IMR-90 (cell line): ENCODE measurements around the gene MYH3. TPM values are rescaled to one million over a fixed set of nuclear protein-coding genes. Genes with fewer than 3 reads are reported as not detected.

Source experiments
- ATAC-seq: fragments of 200-7000 bp; cut with Tn5 transposase; 2 replicates; pipeline ENCODE4 v1.9.1; 2020; ENCODE audit warnings: low read depth, mild to moderate bottlenecking, moderate library complexity
- BruUV-seq: library from RNA; stranded (reverse); fragments of 400-500 nt; replicated peaks from 2 replicates; lab custom pipeline; 2021; lab: Mats Ljungman, UMichigan
- CTCF ChIA-PET: fragments of 300-600 bp; formaldehyde crosslinking; extraction: SDS; loops from one replicate; lab custom pipeline; 2021; ENCODE audit warnings: antibody characterized with exemption; lab: Yijun Ruan, JAX
- POLR2A ChIA-PET: fragments of 300-600 bp; sonication (Branson Sonifier 250); formaldehyde crosslinking; loops from one replicate; lab custom pipeline; 2022; ENCODE audit warnings: antibody characterized with exemption; ENCODE audit not compliant: unreplicated experiment; lab: Charles Lee
- DNase-seq: peaks from one replicate; pipeline ENCODE4 v3.0.0; 2013
- H2AFZ ChIP-seq: replicated peaks from 2 replicates; pipeline ENCODE3; 2013; ENCODE audit warnings: low read length, mild to moderate bottlenecking; ENCODE audit not compliant: poor library complexity
- H2AK5ac ChIP-seq: 2 replicates; pipeline ENCODE4 v1.6.1; 2013; ENCODE audit warnings: low read depth, low read length, inconsistent platforms
- H2AK9ac ChIP-seq: replicated peaks from 2 replicates; pipeline ENCODE3; 2013; ENCODE audit warnings: mild to moderate bottlenecking, low read depth, low read length, moderate library complexity; ENCODE audit not compliant: poor library complexity
- H2BK120ac ChIP-seq: 2 replicates; pipeline ENCODE4 v1.6.1; 2013; ENCODE audit warnings: low read depth, low read length, inconsistent platforms
- H2BK15ac ChIP-seq: 3 replicates; pipeline ENCODE4 v1.6.1; 2013; ENCODE audit warnings: low read depth, low read length, inconsistent platforms
- H2BK20ac ChIP-seq: 2 replicates; pipeline ENCODE4 v1.6.1; 2013; ENCODE audit warnings: low read depth, mild to moderate bottlenecking, inconsistent platforms, low read length, moderate library complexity
- H2BK5ac ChIP-seq: 2 replicates; pipeline ENCODE4 v1.6.1; 2013; ENCODE audit warnings: mild to moderate bottlenecking, low read depth, low read length, inconsistent platforms; ENCODE audit not compliant: poor library complexity, severe bottlenecking
- H3K14ac ChIP-seq: replicated peaks from 2 replicates; pipeline ENCODE4 v1.6.1; 2013; ENCODE audit warnings: low read depth, low read length, inconsistent platforms
- H3K18ac ChIP-seq: 2 replicates; pipeline ENCODE4 v1.6.1; 2013; ENCODE audit warnings: low read depth, low read length, control low read depth
- H3K23ac ChIP-seq: 2 replicates; pipeline ENCODE4 v1.6.1; 2013; ENCODE audit warnings: low read depth, low read length, inconsistent platforms
- H3K27ac ChIP-seq: 2 replicates; pipeline ENCODE4 v1.5.1; 2013; ENCODE audit warnings: mild to moderate bottlenecking, control low read depth, low read length; ENCODE audit not compliant: insufficient read depth
- H3K27me3 ChIP-seq: 2 replicates; pipeline ENCODE4 v1.6.1; 2013; ENCODE audit warnings: low read length; ENCODE audit not compliant: control insufficient read depth, insufficient read depth
- H3K36me3 ChIP-seq: 2 replicates; pipeline ENCODE4 v1.6.1; 2013; ENCODE audit warnings: low read length, mixed read lengths; ENCODE audit not compliant: control insufficient read depth, insufficient read depth
- H3K4ac ChIP-seq: 2 replicates; pipeline ENCODE4 v1.6.1; 2013; ENCODE audit warnings: low read depth, low read length, inconsistent platforms
- H3K4me1 ChIP-seq: 2 replicates; pipeline ENCODE4 v1.6.1; 2013; ENCODE audit warnings: low read length, mixed read lengths; ENCODE audit not compliant: control insufficient read depth, insufficient read depth
- H3K4me2 ChIP-seq: 2 replicates; pipeline ENCODE4 v1.6.1; 2013; ENCODE audit warnings: low read depth, mild to moderate bottlenecking, control low read depth, low read length, moderate library complexity
- H3K4me3 ChIP-seq: 2 replicates; pipeline ENCODE4 v1.5.1; 2013; ENCODE audit warnings: low read depth, mild to moderate bottlenecking, control low read depth, low read length, moderate library complexity; ENCODE audit not compliant: insufficient read depth
- H3K56ac ChIP-seq: 2 replicates; pipeline ENCODE4 v1.6.1; 2013; ENCODE audit warnings: low read length, inconsistent platforms; ENCODE audit not compliant: insufficient read depth; ENCODE audit errors: extremely low read depth
- H3K79me1 ChIP-seq, 2 experiments: 2 replicates each; pipeline ENCODE4 v1.6.1; 2013; ENCODE audit warnings: low read length in 2 of 2, inconsistent platforms in 1 of 2, low read depth in 1 of 2
- H3K9ac ChIP-seq: 2 replicates; pipeline ENCODE4 v1.6.1; 2013; ENCODE audit warnings: low read depth, low read length, control low read depth
- H3K9me1 ChIP-seq: 2 replicates; pipeline ENCODE4 v1.6.1; 2013; ENCODE audit warnings: low read length, inconsistent platforms; ENCODE audit not compliant: insufficient read depth
- H3K9me3 ChIP-seq: 2 replicates; pipeline ENCODE4 v1.6.1; 2013; ENCODE audit warnings: low read length; ENCODE audit not compliant: control insufficient read depth, insufficient read depth
- H4K20me1 ChIP-seq: 2 replicates; pipeline ENCODE4 v1.6.1; 2013; ENCODE audit warnings: low read length, inconsistent platforms; ENCODE audit not compliant: insufficient read depth
- H4K5ac ChIP-seq: 2 replicates; pipeline ENCODE4 v1.6.1; 2013; ENCODE audit warnings: mild to moderate bottlenecking, low read depth, low read length, control low read depth
- H4K8ac ChIP-seq, 2 experiments: 2 replicates each; pipeline ENCODE4 v1.6.1; 2013; ENCODE audit warnings: low read depth in 2 of 2, low read length in 2 of 2, control low read depth in 1 of 2, inconsistent platforms in 1 of 2
- H4K91ac ChIP-seq: 2 replicates; pipeline ENCODE4 v1.6.1; 2013; ENCODE audit warnings: low read depth, low read length, inconsistent platforms; ENCODE audit not compliant: insufficient read depth
- BHLHE40 ChIP-seq: fragments of 150-350 bp; IDR thresholded peaks from 2 replicates; pipeline ENCODE4 v1.6.1; 2016; ENCODE audit warnings: mild to moderate bottlenecking, low read depth, low read length
- CHD1 ChIP-seq: IDR thresholded peaks from 2 replicates; pipeline ENCODE4 v1.6.1; 2012; ENCODE audit warnings: low read depth, low read length, improper control_type of control experiment
- CTCF ChIP-seq: conservative IDR thresholded peaks from 2 replicates; pipeline ENCODE4 v1.5.1; 2012; ENCODE audit warnings: mild to moderate bottlenecking, low read depth, low read length, improper control_type of control experiment
- ELK1 ChIP-seq: fragments of 150-350 bp; IDR thresholded peaks from 2 replicates; pipeline ENCODE4 v1.6.1; 2016; ENCODE audit warnings: low read depth, mild to moderate bottlenecking, low read length, moderate library complexity, borderline replicate concordance
- FOS ChIP-seq: fragments of 150-350 bp; IDR thresholded peaks from 2 replicates; pipeline ENCODE4 v1.6.1; 2016; ENCODE audit warnings: low read depth, low read length
- MAFK ChIP-seq: IDR thresholded peaks from 2 replicates; pipeline ENCODE4 v1.6.1; 2012; ENCODE audit warnings: low read depth, low read length, improper control_type of control experiment
- MAZ ChIP-seq: IDR thresholded peaks from 2 replicates; pipeline ENCODE4 v1.6.1; 2012; ENCODE audit warnings: low read depth, mild to moderate bottlenecking, low read length, improper control_type of control experiment, moderate library complexity, borderline replicate concordance
- NFE2L2 ChIP-seq: fragments of 150-350 bp; IDR thresholded peaks from 2 replicates; pipeline ENCODE4 v1.6.1; 2016; ENCODE audit warnings: low read depth, mild to moderate bottlenecking, low read length
- RAD21 ChIP-seq: IDR thresholded peaks from 2 replicates; pipeline ENCODE4 v1.6.1; 2012; ENCODE audit warnings: low read length, improper control_type of control experiment
- RCOR1 ChIP-seq: IDR thresholded peaks from 2 replicates; pipeline ENCODE4 v1.6.1; 2012; ENCODE audit warnings: mild to moderate bottlenecking, low read length, improper control_type of control experiment; ENCODE audit not compliant: insufficient replicate concordance
- RFX5 ChIP-seq: IDR thresholded peaks from 2 replicates; pipeline ENCODE4 v1.8.0; 2012; ENCODE audit warnings: low read depth, mild to moderate bottlenecking, low read length, moderate library complexity
- SMC3 ChIP-seq: fragments of 150-350 bp; IDR thresholded peaks from 2 replicates; pipeline ENCODE4 v1.6.1; 2016; ENCODE audit warnings: low read depth, mild to moderate bottlenecking, antibody characterized with exemption, low read length, moderate library complexity
- USF2 ChIP-seq: fragments of 150-350 bp; IDR thresholded peaks from 2 replicates; pipeline ENCODE4 v1.6.1; 2017; ENCODE audit warnings: mild to moderate bottlenecking, antibody characterized with exemption, low read length, low read depth
- WGBS, 2 experiments: methylation state at CpG; one replicate each; pipeline versions ENCODE4 v1.1.5 to v1.1.7; 2013; ENCODE audit warnings: missing lambda C conversion rate in 2 of 2; ENCODE audit not compliant: insufficient read length in 1 of 2; ENCODE audit errors: extremely low coverage in 2 of 2; 5-methylcytosine and 5-hydroxymethylcytosine counted together
- dilution Hi-C: fragments of 300-500 bp; cut with HindIII; formaldehyde crosslinking; loops from one replicate; pipeline ENCODE4 v1.14.3; 2018; ENCODE audit warnings: low sequenced_read_pairs; ENCODE audit not compliant: unreplicated experiment
- in situ Hi-C: fragments of 300-500 bp; cut with MboI; formaldehyde crosslinking; loops from 3 replicates; pipeline ENCODE4 v1.14.3; 2019; ENCODE audit warnings: low sequenced_read_pairs, inconsistent platforms, mixed read lengths
- intact Hi-C: fragments of 100-400 bp; cut with micrococcal nuclease; formaldehyde crosslinking; loops from 2 replicates; pipeline ENCODE4 v1.10.0; 2022
- polyA plus RNA-seq, 3 experiments: library from polyadenylated mRNA; depleted of rRNA; stranded (reverse); fragments of >200 nt; gene quantifications; 2 replicates each; pipeline ENCODE4 v1.2.3, GENCODE V29; 2012; ENCODE audit warnings: low replicate concordance in 1 of 3
- total RNA-seq: library from RNA; depleted of rRNA; stranded (reverse); fragments of >200 nt; gene quantifications from 2 replicates; pipeline ENCODE4 v1.2.3, GENCODE V29; 2012

The MYH3 gene
- total and polyA plus RNA-seq, 2 of the 4 experiments (the other 2 are of a cell fraction) = 0.54 to 0.63 TPM

- H4K8ac ChIP-seq = no peak overlapping the region
- H4K20me1 ChIP-seq = no peaks in the 10 kb centered on the region
- in situ Hi-C loops = loop anchor here (10.0 to 25.0 kb wide), 2 partner anchors 62 to 1324 kb away; partner anchors contain the start of gene ZNF18
- no peak overlapping the region for H2BK5ac ChIP-seq
- H3K79me1 ChIP-seq = no peaks in the 10 kb centered on the region
- no peak overlapping the region for H3K23ac ChIP-seq
- DNase-seq (no peak), ATAC-seq (no peak)
- H4K91ac ChIP-seq = no peak overlapping the region
- H2AFZ ChIP-seq = no peak overlapping the region
- intact Hi-C loops = no loop called here
- no peak overlapping the region for H3K14ac ChIP-seq
- H3K4me3 ChIP-seq = no peak overlapping the region
- no peaks in the 10 kb centered on the region for H3K27me3 ChIP-seq
- H3K4me1 ChIP-seq = peaks cover 4% of the 10 kb centered on the region
- no peak overlapping the region for H2AK5ac ChIP-seq
- TF ChIP-seq ELK1 (no peak), RFX5 (no peak), MAZ (no peak), MAFK (no peak), RAD21 (no peak), USF2 (no peak), BHLHE40 (no peak), NFE2L2 (no peak), FOS (no peak), RCOR1 (no peak), SMC3 (no peak), CHD1 (no peak), CTCF (no peak)
- no peak overlapping the region for H3K27ac ChIP-seq
- no peak overlapping the region for H3K4ac ChIP-seq
- no peak overlapping the region for H3K4me2 ChIP-seq
- H3K36me3 ChIP-seq = no peaks in the 10 kb centered on the region
- H3K18ac ChIP-seq = no peak overlapping the region
- no peak overlapping the region for H2BK20ac ChIP-seq
- no peak overlapping the region for H3K56ac ChIP-seq
- no TSS peak for BruUV-seq
- POLR2A ChIA-PET = no interaction called here
- H4K5ac ChIP-seq = no peak overlapping the region
- no peak overlapping the region for H2BK120ac ChIP-seq
- 90% methylated on average over 4 of the region's 6 CpGs; no CpG with 5 or more reads in 1 of the 2 experiments for WGBS, 2 experiments
- H2AK9ac ChIP-seq = no peak overlapping the region
- H2BK15ac ChIP-seq = no peak overlapping the region
- dilution Hi-C loops = no loop called here
- no peak overlapping the region for H3K9ac ChIP-seq
- H3K9me1 ChIP-seq = no peaks in the 10 kb centered on the region; the same call in 1 of the 2 replicates
- CTCF ChIA-PET = no interaction called here
- H3K9me3 ChIP-seq = no peaks in the 10 kb centered on the region
Observed at GRCh38 chr17:10663231-10663630, 6.1 kb upstream of the MYH3 start.
